H9 (cell line): Measurements from ENCODE around the gene IL18R1. TPM values are rescaled to one million over a fixed set of nuclear protein-coding genes. Genes with fewer than 3 reads are reported as not detected.

ENCODE experiments used
- DNase-seq: peaks from one replicate; pipeline ENCODE4 v3.0.0-alpha.2; 2017
- H2AFZ ChIP-seq: one replicate; pipeline ENCODE4 v1.6.1; 2013; ENCODE audit warnings: mild to moderate bottlenecking, low read length, control low read depth, moderate library complexity
- H2AK5ac ChIP-seq: 2 replicates; pipeline ENCODE4 v1.6.1; 2013; ENCODE audit warnings: low read length, control low read depth, mixed read lengths; ENCODE audit not compliant: insufficient read length
- H2BK120ac ChIP-seq: one replicate; pipeline ENCODE4 v1.6.1; 2013; ENCODE audit warnings: low read depth, mild to moderate bottlenecking, low read length, control low read depth, inconsistent platforms; ENCODE audit not compliant: poor library complexity, severe bottlenecking
- H2BK12ac ChIP-seq: 2 replicates; pipeline ENCODE4 v1.6.1; 2013; ENCODE audit warnings: low read length, control low read depth, mixed read lengths, low read depth; ENCODE audit not compliant: insufficient read length
- H2BK15ac ChIP-seq: 2 replicates; pipeline ENCODE4 v1.6.1; 2013; ENCODE audit warnings: low read depth, low read length, control low read depth
- H2BK20ac ChIP-seq: one replicate; pipeline ENCODE4 v1.6.1; 2013; ENCODE audit warnings: low read depth, mild to moderate bottlenecking, low read length, control low read depth, inconsistent platforms; ENCODE audit not compliant: poor library complexity, severe bottlenecking
- H2BK5ac ChIP-seq: 2 replicates; pipeline ENCODE4 v1.6.1; 2013; ENCODE audit warnings: low read length, control low read depth, mixed read lengths; ENCODE audit not compliant: insufficient read length
- H3K14ac ChIP-seq: 2 replicates; pipeline ENCODE4 v1.6.1; 2013; ENCODE audit warnings: low read length, control low read depth; ENCODE audit not compliant: insufficient read depth
- H3K18ac ChIP-seq: 2 replicates; pipeline ENCODE4 v1.6.1; 2013; ENCODE audit warnings: low read depth, mild to moderate bottlenecking, mixed read lengths, low read length, control low read depth; ENCODE audit not compliant: insufficient read length
- H3K23ac ChIP-seq: 2 replicates; pipeline ENCODE4 v1.6.1; 2013; ENCODE audit warnings: low read length, control low read depth, mixed read lengths, low read depth; ENCODE audit not compliant: insufficient read length
- H3K23me2 ChIP-seq: 2 replicates; pipeline ENCODE4 v1.6.1; 2013; ENCODE audit warnings: low read depth, mild to moderate bottlenecking, mixed read lengths, low read length, control low read depth; ENCODE audit not compliant: insufficient read length, poor library complexity, severe bottlenecking
- H3K27ac ChIP-seq: 2 replicates; pipeline ENCODE4 v1.5.1; 2013; ENCODE audit warnings: low read length, control low read depth, mixed read lengths, low read depth; ENCODE audit not compliant: insufficient read length
- H3K27me3 ChIP-seq: 2 replicates; pipeline ENCODE4 v1.6.1; 2013; ENCODE audit warnings: low read length, control low read depth, inconsistent platforms; ENCODE audit not compliant: insufficient read depth
- H3K4ac ChIP-seq: 2 replicates; pipeline ENCODE4 v1.6.1; 2013; ENCODE audit warnings: low read depth, mild to moderate bottlenecking, control low read depth, inconsistent platforms, low read length, moderate library complexity
- H3K4me1 ChIP-seq: 2 replicates; pipeline ENCODE4 v1.6.1; 2013; ENCODE audit warnings: low read length, control low read depth, inconsistent platforms; ENCODE audit not compliant: insufficient read depth
- H3K4me2 ChIP-seq: 2 replicates; pipeline ENCODE4 v1.6.1; 2013; ENCODE audit warnings: low read length, control low read depth, mixed read lengths; ENCODE audit not compliant: insufficient read length, insufficient read depth
- H3K56ac ChIP-seq: 2 replicates; pipeline ENCODE4 v1.6.1; 2013; ENCODE audit warnings: low read depth, mild to moderate bottlenecking, mixed read lengths, low read length, control low read depth; ENCODE audit not compliant: insufficient read length
- H3K79me1 ChIP-seq: 2 replicates; pipeline ENCODE4 v1.6.1; 2013; ENCODE audit warnings: low read depth, mild to moderate bottlenecking, moderate library complexity, low read length, control low read depth, inconsistent platforms; ENCODE audit not compliant: insufficient read depth, poor library complexity, severe bottlenecking
- H3K79me2 ChIP-seq: 2 replicates; pipeline ENCODE4 v1.6.1; 2013; ENCODE audit warnings: low read length, control low read depth, inconsistent platforms; ENCODE audit not compliant: insufficient read depth
- H3K9ac ChIP-seq: 2 replicates; pipeline ENCODE4 v1.6.1; 2013; ENCODE audit warnings: low read length, control low read depth, mixed read lengths; ENCODE audit not compliant: insufficient read length; ENCODE audit errors: extremely low read depth
- H3K9me3 ChIP-seq: one replicate; pipeline ENCODE4 v1.6.1; 2013; ENCODE audit warnings: low read depth, low read length, inconsistent platforms; ENCODE audit not compliant: control insufficient read depth
- H3T11ph ChIP-seq: one replicate; pipeline ENCODE4 v1.6.1; 2013; ENCODE audit warnings: mild to moderate bottlenecking, low read length, control low read depth, inconsistent platforms
- H4K20me1 ChIP-seq: one replicate; pipeline ENCODE4 v1.6.1; 2013; ENCODE audit not compliant: control insufficient read depth, insufficient read length, insufficient read depth
- H4K5ac ChIP-seq: 2 replicates; pipeline ENCODE4 v1.6.1; 2013; ENCODE audit warnings: low read depth, mild to moderate bottlenecking, mixed read lengths, low read length, control low read depth; ENCODE audit not compliant: insufficient read length
- H4K8ac ChIP-seq: replicated peaks from 2 replicates; pipeline ENCODE4 v1.6.1; 2013; ENCODE audit warnings: low read length, control low read depth, mixed read lengths, low read depth; ENCODE audit not compliant: insufficient read length
- H4K91ac ChIP-seq: 2 replicates; pipeline ENCODE4 v1.6.1; 2013; ENCODE audit warnings: low read depth, mild to moderate bottlenecking, moderate library complexity, mixed read lengths, low read length, control low read depth; ENCODE audit not compliant: insufficient read length
- H3K27ac Mint-ChIP-seq, 3 experiments: 2 replicates in 2 of 3; 3 replicates in 1 of 3; pipeline ENCODE4 v1.8.0; 2020 to 2021; ENCODE audit warnings: mixed read lengths in 3 of 3, mild to moderate bottlenecking in 1 of 3, moderate library complexity in 1 of 3
- H3K27me3 Mint-ChIP-seq: 2 replicates; pipeline ENCODE4 v1.8.0; 2021; ENCODE audit warnings: low read depth, mild to moderate bottlenecking, moderate library complexity, mixed read lengths
- H3K36me3 Mint-ChIP-seq, 3 experiments: 2 replicates in 2 of 3; 3 replicates in 1 of 3; pipeline ENCODE4 v1.8.0; 2020 to 2021; ENCODE audit warnings: low read depth in 3 of 3, mixed read lengths in 3 of 3; ENCODE audit not compliant: insufficient read depth in 1 of 3
- H3K4me1 Mint-ChIP-seq, 2 experiments: 2 replicates each; pipeline ENCODE4 v1.8.0; 2020; ENCODE audit warnings: mixed read lengths in 2 of 2
- H3K4me3 Mint-ChIP-seq, 2 experiments: 2 replicates in 1 of 2; 3 replicates in 1 of 2; pipeline ENCODE4 v1.8.0; 2020 to 2021; ENCODE audit warnings: mild to moderate bottlenecking in 2 of 2, mixed read lengths in 2 of 2, moderate library complexity in 1 of 2
- H3K9me3 Mint-ChIP-seq, 2 experiments: 2 replicates in 1 of 2; 3 replicates in 1 of 2; pipeline ENCODE4 v1.8.0; 2020; ENCODE audit warnings: mild to moderate bottlenecking in 2 of 2, mixed read lengths in 2 of 2, moderate library complexity in 1 of 2
- total RNA-seq: library from RNA; stranded (reverse); gene quantifications from 2 replicates; pipeline ENCODE4 v1.2.1, GENCODE V29; 2021
- TF ChIP-seq, protein P1 (sequence below): fragments of 200-600 bp; sonication (generic); conservative IDR thresholded peaks from 3 replicates; pipeline ENCODE4 v1.8.0; 2021; ENCODE audit warnings: antibody characterized with exemption, mild to moderate bottlenecking

IL18R1 gene
- total RNA-seq, 1 experiment from 2014 or later = not detected

DNA sequence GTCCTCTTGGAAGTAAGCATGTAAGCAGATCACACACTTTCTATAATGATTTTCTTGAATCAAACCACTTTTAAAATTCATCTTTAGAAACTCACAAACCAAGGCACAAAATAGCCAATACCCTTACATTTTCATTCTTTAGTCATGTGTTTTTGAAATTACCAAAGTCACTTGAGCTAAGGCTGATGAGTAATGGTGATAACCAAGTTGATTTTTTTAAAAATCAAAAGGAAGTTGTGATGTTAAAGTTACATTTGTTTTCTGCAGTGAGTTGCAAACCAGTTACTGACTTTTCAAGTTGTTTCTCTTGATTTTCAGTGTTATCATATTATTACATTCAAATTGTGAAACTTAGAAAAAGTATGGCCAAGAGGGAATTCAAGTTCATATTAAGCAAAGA lies 45.9 kb downstream of the IL18R1 start:
- no peaks in the 10 kb centered on the region for H3K79me1 ChIP-seq
- no peak overlapping the region for H3K56ac ChIP-seq
- no peak overlapping the region for H4K91ac ChIP-seq
- no peaks in the 10 kb centered on the region for H3K4me1 ChIP-seq
- H3K36me3 Mint-ChIP-seq = no peaks in the 10 kb centered on the region
- no peaks in the 10 kb centered on the region for H3K9me3 Mint-ChIP-seq
- H3K27ac ChIP-seq = no peak overlapping the region
- no peak overlapping the region for H2AK5ac ChIP-seq
- H4K5ac ChIP-seq = no peak overlapping the region
- H4K20me1 ChIP-seq = no peaks in the 10 kb centered on the region
- H3K4me1 Mint-ChIP-seq = no peaks in the 10 kb centered on the region
- TF ChIP-seq, protein P1, sequence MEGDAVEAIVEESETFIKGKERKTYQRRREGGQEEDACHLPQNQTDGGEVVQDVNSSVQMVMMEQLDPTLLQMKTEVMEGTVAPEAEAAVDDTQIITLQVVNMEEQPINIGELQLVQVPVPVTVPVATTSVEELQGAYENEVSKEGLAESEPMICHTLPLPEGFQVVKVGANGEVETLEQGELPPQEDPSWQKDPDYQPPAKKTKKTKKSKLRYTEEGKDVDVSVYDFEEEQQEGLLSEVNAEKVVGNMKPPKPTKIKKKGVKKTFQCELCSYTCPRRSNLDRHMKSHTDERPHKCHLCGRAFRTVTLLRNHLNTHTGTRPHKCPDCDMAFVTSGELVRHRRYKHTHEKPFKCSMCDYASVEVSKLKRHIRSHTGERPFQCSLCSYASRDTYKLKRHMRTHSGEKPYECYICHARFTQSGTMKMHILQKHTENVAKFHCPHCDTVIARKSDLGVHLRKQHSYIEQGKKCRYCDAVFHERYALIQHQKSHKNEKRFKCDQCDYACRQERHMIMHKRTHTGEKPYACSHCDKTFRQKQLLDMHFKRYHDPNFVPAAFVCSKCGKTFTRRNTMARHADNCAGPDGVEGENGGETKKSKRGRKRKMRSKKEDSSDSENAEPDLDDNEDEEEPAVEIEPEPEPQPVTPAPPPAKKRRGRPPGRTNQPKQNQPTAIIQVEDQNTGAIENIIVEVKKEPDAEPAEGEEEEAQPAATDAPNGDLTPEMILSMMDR = no peak
- no peak overlapping the region for H3K4me2 ChIP-seq
- no peaks in the 10 kb centered on the region for H3K79me2 ChIP-seq
- H2AFZ ChIP-seq = no peak overlapping the region
- no peak overlapping the region for H2BK15ac ChIP-seq
- no peak overlapping the region for H2BK5ac ChIP-seq
- no peak overlapping the region for H4K8ac ChIP-seq
- no peak overlapping the region for H3K18ac ChIP-seq
- no peaks in the 10 kb centered on the region for H3K23me2 ChIP-seq
- H3K14ac ChIP-seq = no peak overlapping the region
- no peak for DNase-seq
- no peak overlapping the region for H3K4ac ChIP-seq
- no peaks in the 10 kb centered on the region for H3K9me3 ChIP-seq
- H2BK20ac ChIP-seq = no peak overlapping the region
- no peak overlapping the region for H3K4me3 Mint-ChIP-seq
- no peak overlapping the region for H3K23ac ChIP-seq
- no peak overlapping the region for H3K9ac ChIP-seq
- H3K27me3 Mint-ChIP-seq = no peaks in the 10 kb centered on the region
- H2BK12ac ChIP-seq = no peak overlapping the region
- H2BK120ac ChIP-seq = no peak overlapping the region
- H3K27ac Mint-ChIP-seq = no peak overlapping the region
- no peak overlapping the region for H3T11ph ChIP-seq
- no peaks in the 10 kb centered on the region for H3K27me3 ChIP-seq
